Endometrium (tissue), 2 donors: Measurements from ENCODE around the gene SGK1.
"Not testable (repeated sequence)": the region's sequence is repeated elsewhere in the genome, so short reads cannot be mapped to it uniquely, and the experiment has no call there.

Experiments
- FAIRE-seq: peaks from 2 replicates; lab custom pipeline; 2012; peaks lifted over from hg19 to GRCh38; lab: Jason Lieb, UNC
- donor health status: control.
- donor health status: control.

The SGK1 gene

DNA sequence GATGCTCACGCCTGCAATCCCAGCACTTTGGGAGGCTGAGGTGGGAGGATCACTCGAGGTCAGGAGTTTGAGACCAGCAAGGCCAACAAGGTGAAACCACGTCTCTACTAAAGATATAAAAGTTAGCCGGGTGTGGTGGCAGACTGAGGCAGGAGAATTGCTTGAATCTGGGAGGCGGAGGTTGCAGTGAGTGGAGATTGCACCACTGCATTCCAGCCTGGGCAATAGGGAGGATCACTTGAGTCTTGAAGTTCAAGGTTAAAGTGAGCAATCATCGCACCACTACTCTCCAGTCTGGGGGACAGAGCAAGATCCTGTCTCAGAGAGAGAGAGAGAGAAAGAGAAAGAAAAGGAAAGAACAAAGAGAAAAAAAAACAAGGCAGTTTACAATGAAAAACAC is 13.5 kb downstream of the SGK1 start:
- not testable (repeated sequence) for FAIRE-seq

GRCh38 chr6:134303891-134304290 is 14.0 kb downstream of the SGK1 start:
- no peak for FAIRE-seq

DNA sequence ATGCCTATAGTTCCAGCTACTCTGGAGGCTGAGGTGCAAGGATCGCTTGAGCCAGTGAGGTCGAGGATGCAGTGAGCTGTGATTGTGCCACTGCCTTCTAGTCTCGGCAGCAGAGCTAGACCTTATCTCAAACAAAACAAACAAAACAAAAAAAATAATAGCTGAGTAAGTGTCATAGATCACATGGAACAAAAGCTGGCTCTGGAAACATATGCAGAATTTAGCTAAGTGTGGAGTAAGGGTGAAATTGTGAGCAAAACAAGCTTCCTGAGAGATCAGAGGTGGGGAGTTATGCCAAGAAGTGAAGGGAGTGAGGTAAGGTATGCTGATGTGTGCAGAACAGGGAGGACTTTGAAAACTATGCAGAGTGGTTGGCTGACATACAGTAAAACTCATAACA is 18.7 kb downstream of the SGK1 start:
- FAIRE-seq: no peak

GRCh38 chr6:134296762-134297161 is 21.1 kb downstream of the SGK1 start:
- FAIRE-seq: no peak

DNA sequence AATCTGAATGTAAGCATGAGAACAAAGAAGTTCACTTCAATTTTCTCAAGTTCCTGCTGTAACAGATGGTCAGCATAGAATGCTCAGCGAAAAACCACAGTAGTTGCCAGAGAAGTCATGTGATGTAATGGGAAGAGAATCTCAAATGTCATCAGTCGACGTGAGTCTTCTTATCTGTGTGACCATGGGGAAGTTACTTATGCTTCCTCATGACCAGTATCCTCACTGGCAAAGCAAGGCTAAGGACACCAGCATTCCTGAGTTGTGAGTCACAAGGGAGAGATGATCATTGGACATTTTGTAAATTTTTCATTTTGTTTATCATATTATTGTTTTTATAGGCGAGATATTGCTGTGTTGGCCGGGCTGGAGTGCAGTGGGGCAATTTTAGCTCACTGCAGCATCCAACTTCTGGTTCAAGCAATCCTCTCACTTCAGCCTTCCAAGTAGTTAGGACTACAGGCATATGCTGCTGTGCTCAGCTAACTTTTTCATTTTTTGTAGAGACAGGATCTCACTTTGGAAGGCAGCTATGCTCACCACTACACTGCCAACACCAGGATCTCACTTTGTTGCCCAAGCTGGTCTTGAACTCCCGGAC is 21.9 kb downstream of the SGK1 start:
- FAIRE-seq: no peak

DNA sequence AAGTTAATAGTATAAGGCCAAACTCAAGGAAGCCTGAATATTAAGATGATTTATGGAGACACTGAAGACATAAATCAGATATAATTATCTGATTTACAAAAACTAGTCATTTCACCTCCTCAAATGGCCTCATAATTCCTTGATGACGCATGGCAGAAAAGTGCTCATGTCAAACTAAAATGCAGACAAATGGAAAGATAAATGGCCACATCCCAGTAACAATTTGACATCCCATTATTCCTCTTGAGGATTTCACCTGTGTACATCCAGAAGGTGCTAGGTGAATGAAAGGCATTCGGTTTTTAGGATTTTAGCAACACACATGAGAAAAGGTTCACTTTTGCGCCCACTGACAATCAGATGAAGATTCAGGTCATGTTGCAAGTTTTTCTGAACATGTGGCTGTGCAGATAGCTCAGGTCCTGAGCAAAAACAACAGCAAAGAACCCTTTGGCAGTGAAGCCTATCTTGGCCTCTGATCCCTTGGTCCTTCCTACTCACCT is 24.2 kb downstream of the SGK1 start:
- no peak for FAIRE-seq

- FAIRE-seq: no peak
Observed at GRCh38 chr6:134291156-134291555, 26.8 kb downstream of the SGK1 start.

DNA sequence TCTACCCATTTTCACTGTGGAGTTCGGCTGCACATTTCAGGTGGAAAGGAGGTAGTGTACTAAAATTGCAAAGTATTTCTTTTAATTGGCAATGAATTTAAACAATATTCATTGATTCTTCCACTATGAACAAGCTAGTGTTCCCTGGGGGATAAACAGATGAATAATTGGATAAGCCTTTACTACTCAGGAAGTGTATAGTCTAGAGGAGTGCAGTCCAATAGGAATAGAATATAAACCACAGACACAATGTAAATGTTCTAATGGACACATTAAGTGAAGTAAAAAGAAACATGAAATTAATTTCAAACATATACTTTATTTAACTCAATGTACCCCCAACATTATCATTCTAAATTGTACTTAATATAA is 28.7 kb downstream of the SGK1 start:
- no peak for FAIRE-seq

- no peak for FAIRE-seq
Observed at GRCh38 chr6:134288538-134289203, 29.2 kb downstream of the SGK1 start.

- no peak for FAIRE-seq
Observed at GRCh38 chr6:134287859-134288537, 29.9 kb downstream of the SGK1 start.

GRCh38 chr6:134282816-134283215 is 35.1 kb downstream of the SGK1 start:
- no peak for FAIRE-seq

- FAIRE-seq: no peak
Observed at GRCh38 chr6:134281388-134281787, 36.5 kb downstream of the SGK1 start.

- FAIRE-seq: no peak
Observed at GRCh38 chr6:134278000-134278399, 39.9 kb downstream of the SGK1 start.

DNA sequence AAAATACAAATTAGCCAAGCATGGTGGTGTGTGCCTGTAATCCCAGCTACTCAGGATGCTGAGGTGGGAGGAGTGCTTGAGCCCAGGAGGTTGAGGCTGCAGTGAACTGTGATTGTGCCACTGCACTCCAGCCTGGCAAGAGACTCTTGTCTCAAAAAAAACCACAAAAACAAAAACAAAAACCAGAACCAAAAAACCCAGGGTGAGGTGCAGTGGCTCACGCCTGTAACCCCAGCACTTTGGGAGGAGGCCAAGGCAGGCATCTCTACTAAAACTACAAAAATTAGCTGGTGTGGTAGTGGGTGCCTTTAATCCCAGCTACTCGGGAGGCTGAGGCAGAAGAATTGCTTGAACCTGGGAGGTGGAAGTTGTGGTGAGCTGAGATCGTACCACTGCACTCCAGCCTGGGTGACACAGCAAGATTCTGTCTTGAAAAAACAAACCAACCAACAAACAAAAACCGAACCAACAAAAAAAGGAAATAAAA is 41.0 kb downstream of the SGK1 start:
- FAIRE-seq: not testable (repeated sequence)

DNA sequence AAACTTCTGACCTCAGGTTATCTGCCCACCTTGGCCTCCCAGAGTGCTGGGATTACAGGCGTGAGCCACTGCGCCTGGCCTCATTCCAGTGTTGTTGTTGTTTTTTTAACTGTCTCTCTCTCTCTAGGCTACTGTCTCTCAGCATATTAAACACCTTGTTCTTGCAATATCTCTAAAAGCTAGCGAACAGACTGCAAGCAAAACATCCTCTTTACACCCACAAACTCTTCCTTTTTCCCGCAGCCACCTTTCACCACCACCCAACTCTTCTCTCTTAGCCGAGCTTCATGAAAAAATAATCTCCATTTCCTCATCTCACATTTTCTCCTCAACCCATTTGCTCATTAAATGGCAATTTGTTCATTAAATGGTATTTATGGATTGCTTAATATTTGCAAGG is 45.5 kb downstream of the SGK1 start:
- no peak for FAIRE-seq

DNA sequence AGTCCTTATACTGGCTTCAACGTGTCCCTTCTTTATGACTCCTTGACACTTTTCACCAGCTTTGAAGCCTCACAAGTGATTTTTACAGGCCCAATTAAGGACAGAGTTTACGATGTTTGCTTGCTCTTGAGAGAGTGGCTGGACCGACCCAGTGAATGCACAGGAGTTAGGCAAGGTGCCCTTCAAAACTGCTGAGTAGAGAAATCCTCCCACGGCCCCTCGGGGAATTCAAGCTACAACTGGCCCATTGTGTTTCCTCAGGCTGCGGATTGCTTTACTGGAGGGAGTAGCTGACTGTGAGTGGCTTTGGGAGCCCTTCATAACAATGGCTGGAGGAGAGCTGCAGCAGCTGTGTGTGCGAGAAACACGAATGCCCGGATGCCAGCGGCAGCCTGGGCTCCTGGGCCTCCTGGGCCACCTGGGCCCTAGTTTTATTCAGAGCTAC is 50.0 kb downstream of the SGK1 start:
- no peak for FAIRE-seq

DNA sequence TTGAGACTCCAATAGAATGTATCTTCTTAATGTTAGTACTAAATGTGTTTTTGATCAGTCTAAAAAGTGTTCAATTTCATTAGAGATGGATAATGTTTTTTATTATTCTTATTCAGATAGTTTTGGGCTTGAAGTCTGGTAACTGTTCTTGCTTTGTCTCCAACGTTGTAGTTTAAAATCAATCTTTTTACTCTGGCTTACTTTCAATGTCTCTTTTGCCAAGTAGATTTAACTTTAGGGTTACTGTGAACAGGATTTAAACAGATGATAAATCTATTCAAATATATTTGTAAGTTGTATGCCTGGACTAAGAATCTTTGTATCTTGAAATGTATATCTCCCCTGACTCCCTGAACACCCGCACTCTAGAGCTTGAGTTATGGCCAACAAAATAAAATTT is 51.1 kb downstream of the SGK1 start:
- FAIRE-seq: no peak

DNA sequence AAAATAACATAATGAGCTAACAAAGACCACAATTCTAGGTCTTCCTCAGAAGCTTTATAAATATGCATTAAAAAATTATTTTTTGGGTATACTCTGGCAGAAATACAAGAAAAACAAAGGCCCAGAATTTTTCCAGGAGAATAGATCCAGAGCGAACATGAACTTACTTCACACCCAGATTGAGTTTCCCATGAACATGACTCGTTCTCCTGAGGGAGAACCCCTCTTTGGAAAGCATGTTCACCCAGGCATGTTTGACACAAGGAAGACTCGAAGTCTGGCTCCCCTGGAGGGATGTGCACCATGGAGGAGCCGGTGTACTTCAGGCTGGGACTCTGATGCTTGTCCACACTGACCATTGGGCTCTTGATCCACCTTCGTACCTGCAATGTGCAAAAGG is 56.1 kb downstream of the SGK1 start:
- no peak for FAIRE-seq

- no peak for FAIRE-seq
Observed at GRCh38 chr6:134258849-134259306, 59.0 kb downstream of the SGK1 start.

DNA sequence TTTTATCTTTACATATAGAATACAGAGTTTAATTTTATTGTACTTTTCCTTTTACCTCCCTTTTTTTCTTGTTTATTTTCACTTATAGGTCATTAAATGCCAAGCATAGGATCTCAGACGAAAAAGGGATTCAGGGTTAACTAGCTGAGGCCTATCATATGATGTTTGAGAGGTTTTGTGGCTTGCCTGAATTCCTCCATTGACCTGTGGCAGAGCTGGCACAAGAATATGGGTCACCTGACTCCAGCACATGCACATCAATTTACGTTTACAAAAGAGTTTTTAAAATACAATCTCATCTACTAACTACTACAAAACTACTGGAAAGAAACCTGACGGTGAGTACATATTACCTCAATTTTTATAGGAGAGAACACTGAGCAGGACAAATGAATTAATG is 60.4 kb downstream of the SGK1 start:
- FAIRE-seq: no peak

DNA sequence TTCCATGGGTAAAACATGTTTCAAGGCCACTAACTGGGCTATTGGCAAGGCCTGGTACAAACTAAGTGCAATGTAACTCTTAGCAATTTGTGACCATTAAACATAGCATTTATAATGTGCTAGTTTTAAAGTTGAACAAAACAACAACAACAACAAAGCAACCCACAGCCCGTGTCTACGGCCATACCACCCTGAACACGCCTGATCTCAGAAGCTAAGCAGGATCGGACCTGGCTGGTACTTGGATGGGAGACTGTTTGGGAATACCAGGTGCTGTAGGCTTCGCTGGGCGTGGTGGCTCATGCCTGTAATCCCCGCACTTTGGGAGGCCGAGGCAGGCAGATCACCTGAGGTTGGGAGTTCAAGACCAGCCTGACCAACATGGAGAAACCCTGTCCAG is 61.0 kb downstream of the SGK1 start:
- no peak for FAIRE-seq

- not testable (repeated sequence) for FAIRE-seq
Observed at GRCh38 chr6:134255280-134255679, 62.6 kb downstream of the SGK1 start.

GRCh38 chr6:134254118-134254517 is 63.8 kb downstream of the SGK1 start:
- no peak for FAIRE-seq
